Body of pancreas (tissue), 4 donors: ENCODE results near the gene GPR176. TPM values are rescaled to one million over a fixed set of nuclear protein-coding genes. Genes with fewer than 3 reads are reported as not detected.

ENCODE experiments used
- ATAC-seq: fragments of 150-250 bp; one replicate; pipeline ENCODE4 v1.9.1; 2016
- DNase-seq, 4 donors: peaks; one replicate each; pipeline ENCODE4 v3.0.0-alpha.2; 2019
- H3K27ac ChIP-seq, 4 donors: fragments of 200-600 bp; sonication (generic); 1 replicate in 3 of 4; 2 replicates in 1 of 4; pipeline versions ENCODE4 v1.5.1 to v1.6.1; 2016 to 2019; ENCODE audit warnings: mild to moderate bottlenecking in 1 of 4, mixed read lengths in 1 of 4, moderate library complexity in 1 of 4
- H3K27me3 ChIP-seq, 2 donors: fragments of 200-600 bp; sonication (generic); one replicate each; pipeline ENCODE4 v1.6.0; 2016; ENCODE audit warnings: mild to moderate bottlenecking in 1 of 2
- H3K36me3 ChIP-seq, 2 donors: fragments of 200-600 bp; sonication (generic); replicated peaks in 1 of 2; 2 replicates each; pipeline ENCODE4 v1.5.1; 2016; ENCODE audit warnings: low read depth in 2 of 2; ENCODE audit not compliant: insufficient read depth in 1 of 2
- H3K4me1 ChIP-seq: fragments of 200-600 bp; sonication (generic); one replicate; pipeline ENCODE4 v1.6.0; 2016
- H3K4me3 ChIP-seq, 2 donors: fragments of 200-600 bp; sonication (generic); 1 replicate in 1 of 2; 2 replicates in 1 of 2; pipeline ENCODE4 v1.5.1; 2016 to 2019
- H3K9me3 ChIP-seq, 3 donors: fragments of 200-600 bp; sonication (generic); 1 replicate in 2 of 3; 2 replicates in 1 of 3; pipeline ENCODE4 v1.5.1; 2016
- POLR2A ChIP-seq, 3 donors: fragments of 450-650 bp; IDR thresholded peaks; one replicate each; pipeline ENCODE4 v1.6.1; 2016; ENCODE audit warnings: antibody characterized with exemption in 3 of 3, mild to moderate bottlenecking in 2 of 3
- WGBS, 2 donors: methylation state at CpG; one replicate each; pipeline ENCODE4 v1.1.5; 2017; 5-methylcytosine and 5-hydroxymethylcytosine counted together
- intact Hi-C: fragments of 100-400 bp; cut with DNase I; formaldehyde crosslinking; loops from one replicate; pipeline ENCODE4 v1.15.1; 2023
- total RNA-seq, 2 donors: library from RNA; depleted of rRNA; stranded (reverse); fragments of >200 nt; gene quantifications; one replicate each; pipeline ENCODE4 v1.1.0, GENCODE V29; 2016
- TF ChIP-seq, protein P1 (sequence below), 7 experiments: fragments of 450-650 bp in 4 of 7; fragments of 200-600 bp in 3 of 7; sonication (generic) in 3 of 7; IDR thresholded peaks; one replicate each; pipeline ENCODE4 v1.5.1; 2016 to 2019; ENCODE audit warnings: antibody characterized with exemption in 7 of 7

Gene GPR176
- total RNA-seq, 2 donors from 2014 or later, result 4.7 TPM; not detected in 1

DNA sequence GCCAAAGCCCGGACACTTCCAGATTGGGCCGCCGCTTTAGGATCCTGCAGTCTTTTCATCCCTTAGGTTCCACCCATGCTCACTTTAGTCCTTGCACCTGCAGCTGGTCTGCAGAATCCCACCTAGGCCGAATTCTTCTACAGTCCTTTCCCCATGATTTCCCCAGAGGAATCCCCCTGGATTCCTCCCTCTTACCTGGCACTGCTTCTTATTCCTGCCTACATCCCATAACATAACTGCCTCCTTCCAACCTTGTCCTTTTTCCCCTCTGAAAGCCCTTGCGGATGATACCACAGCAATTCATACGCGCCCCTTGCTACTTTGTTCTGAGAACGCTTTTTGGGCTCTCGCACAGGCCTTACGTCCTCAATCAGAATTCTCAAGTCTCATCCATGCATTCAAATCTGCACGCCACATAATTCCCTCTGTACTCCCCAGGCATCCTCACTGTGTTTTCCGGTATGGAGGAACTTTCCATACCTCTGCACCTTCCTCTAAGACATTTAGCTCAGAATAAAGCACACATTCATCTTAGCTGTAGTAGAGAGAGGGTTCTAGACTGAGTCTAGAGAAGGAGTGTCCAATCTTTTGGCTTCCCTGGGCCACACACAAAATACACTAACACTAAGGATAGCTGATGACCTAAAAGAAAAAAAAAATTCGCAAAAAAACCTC is 14.5 kb upstream of the GPR176 start:
- Histone ChIP-seq H3K36me3 (no peaks in the 10 kb centered on the region), H3K4me1 (peaks cover 17% of the 10 kb centered on the region), H3K9me3 (no peaks in the 10 kb centered on the region), H3K27me3 (no peaks in the 10 kb centered on the region), H3K27ac (peak overlapping the region; percentile 45 to 90 (median 86)), H3K4me3 (peak overlapping the region; percentile 17 to 52)
- intact Hi-C loops, result no loop called here
- DNase-seq (no peak), ATAC-seq (peak; percentile 13)
- 16 to 20% methylated on average over 12 to 13 of the region's 13 CpGs for WGBS, 2 donors
- no peak for TF ChIP-seq POLR2A (IDR thresholded peaks at IDR 0.05)
- TF ChIP-seq, protein P1, sequence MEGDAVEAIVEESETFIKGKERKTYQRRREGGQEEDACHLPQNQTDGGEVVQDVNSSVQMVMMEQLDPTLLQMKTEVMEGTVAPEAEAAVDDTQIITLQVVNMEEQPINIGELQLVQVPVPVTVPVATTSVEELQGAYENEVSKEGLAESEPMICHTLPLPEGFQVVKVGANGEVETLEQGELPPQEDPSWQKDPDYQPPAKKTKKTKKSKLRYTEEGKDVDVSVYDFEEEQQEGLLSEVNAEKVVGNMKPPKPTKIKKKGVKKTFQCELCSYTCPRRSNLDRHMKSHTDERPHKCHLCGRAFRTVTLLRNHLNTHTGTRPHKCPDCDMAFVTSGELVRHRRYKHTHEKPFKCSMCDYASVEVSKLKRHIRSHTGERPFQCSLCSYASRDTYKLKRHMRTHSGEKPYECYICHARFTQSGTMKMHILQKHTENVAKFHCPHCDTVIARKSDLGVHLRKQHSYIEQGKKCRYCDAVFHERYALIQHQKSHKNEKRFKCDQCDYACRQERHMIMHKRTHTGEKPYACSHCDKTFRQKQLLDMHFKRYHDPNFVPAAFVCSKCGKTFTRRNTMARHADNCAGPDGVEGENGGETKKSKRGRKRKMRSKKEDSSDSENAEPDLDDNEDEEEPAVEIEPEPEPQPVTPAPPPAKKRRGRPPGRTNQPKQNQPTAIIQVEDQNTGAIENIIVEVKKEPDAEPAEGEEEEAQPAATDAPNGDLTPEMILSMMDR (IDR thresholded peaks at IDR 0.05), result no peak

DNA sequence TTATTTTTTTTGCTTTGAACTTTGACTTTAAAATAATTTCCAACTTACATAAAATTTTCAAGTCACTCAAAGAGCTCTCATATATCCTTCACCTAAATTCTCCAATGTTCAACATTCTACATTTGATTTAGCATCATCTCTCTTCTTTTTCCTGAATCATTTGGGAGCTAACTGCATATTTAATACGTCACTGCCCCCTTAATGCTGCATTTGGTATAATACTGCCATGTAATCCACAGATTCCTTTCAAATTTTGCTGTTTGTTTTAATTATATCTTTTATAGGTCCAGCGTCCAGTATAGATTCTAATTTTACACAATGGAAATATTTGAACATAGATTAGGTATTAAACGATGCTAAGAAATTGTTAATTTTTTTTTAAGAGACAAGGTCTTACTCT is 11.5 kb upstream of the GPR176 start:
- 61 to 66% methylated on average over 3 of the region's 3 CpGs for WGBS, 2 donors
- TF ChIP-seq, protein P1 (IDR thresholded peaks at IDR 0.05), result peak in 1 of 7 experiments; percentile 11
- no peak for TF ChIP-seq POLR2A (IDR thresholded peaks at IDR 0.05)
- Histone ChIP-seq H3K36me3 (no peaks in the 10 kb centered on the region), H3K4me3 (no peak overlapping the region), H3K27ac (no peak overlapping the region), H3K9me3 (no peaks in the 10 kb centered on the region), H3K27me3 (no peaks in the 10 kb centered on the region), H3K4me1 (peaks cover 13% of the 10 kb centered on the region)
- intact Hi-C loops, result no loop called here
- ATAC-seq (no peak), DNase-seq (no peak)

DNA sequence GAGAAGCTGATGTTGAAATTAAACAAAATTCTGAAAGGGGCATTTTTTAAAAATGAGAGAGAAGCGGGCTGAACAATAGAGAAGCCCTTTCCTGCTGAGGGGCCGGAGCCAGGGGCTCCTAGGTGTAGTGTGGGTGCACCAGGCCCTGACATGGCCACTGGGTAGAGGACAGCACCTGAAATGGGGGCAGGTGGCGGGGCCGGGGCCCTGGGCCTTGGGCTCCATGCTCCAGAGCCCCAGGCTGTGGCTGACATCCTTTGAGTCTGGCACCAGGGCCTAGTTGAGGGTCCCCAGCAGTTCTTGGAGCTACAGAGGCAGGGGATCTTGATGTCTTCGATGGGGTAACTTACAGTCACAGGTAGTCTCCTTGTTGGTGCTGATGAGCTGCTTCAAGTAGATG is 6.5 kb upstream of the GPR176 start:
- no peaks in the 10 kb centered on the region for H3K4me1 ChIP-seq
- no peak overlapping the region for H3K4me3 ChIP-seq
- DNase-seq (no peak), ATAC-seq (no peak)
- H3K27ac ChIP-seq, result no peak overlapping the region
- no peaks in the 10 kb centered on the region for H3K27me3 ChIP-seq
- 82 to 83% methylated on average over 4 to 5 of the region's 5 CpGs for WGBS, 2 donors
- no peak for TF ChIP-seq POLR2A (IDR thresholded peaks at IDR 0.05)
- TF ChIP-seq, protein P1 (IDR thresholded peaks at IDR 0.05), result no peak
- H3K36me3 ChIP-seq, result no peaks in the 10 kb centered on the region
- intact Hi-C loops, result no loop called here
- H3K9me3 ChIP-seq, result no peaks in the 10 kb centered on the region

DNA sequence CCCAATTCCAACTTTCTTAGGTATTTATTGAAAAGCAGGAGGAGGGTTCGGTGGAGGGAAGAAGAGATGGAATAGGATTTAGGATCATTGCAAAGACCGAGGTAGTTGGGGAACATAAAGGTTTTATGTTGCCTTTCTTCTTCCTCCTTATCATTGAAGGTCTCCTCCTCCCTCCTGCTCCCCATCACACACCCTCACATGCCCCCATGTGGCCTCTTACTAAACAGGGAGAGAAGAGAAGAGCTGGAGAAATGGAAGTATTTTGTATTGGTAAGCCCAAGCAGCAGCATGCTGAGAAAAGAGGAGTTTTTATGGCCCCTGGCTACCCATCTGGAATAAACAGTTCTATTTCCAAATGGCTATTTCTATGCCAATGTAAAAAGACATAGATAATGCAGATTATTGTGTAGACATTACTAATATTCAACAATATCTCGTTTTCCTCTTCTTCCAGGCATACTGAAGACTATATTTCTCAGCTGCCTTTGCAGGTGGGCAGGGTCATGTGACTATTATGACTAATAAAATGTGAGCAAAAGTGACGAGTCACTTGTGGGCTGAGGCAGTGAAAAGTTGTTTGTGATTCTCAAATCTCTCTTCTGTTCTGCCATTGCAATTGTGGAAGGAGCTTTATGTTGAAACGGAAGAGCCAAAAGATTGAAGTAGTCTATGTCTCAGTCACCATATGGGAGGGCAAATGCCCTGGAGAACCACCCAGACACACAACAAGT is 5.2 kb upstream of the GPR176 start:
- Histone ChIP-seq H3K9me3 (no peaks in the 10 kb centered on the region), H3K4me1 (peaks cover 5% of the 10 kb centered on the region), H3K27ac (no peak overlapping the region), H3K4me3 (no peak overlapping the region), H3K27me3 (no peaks in the 10 kb centered on the region), H3K36me3 (no peaks in the 10 kb centered on the region)
- no peak for ATAC-seq
- WGBS, 2 donors, result 71 to 78% methylated on average over 5 of the region's 5 CpGs
- DNase-seq, result no peak
- no peak for TF ChIP-seq POLR2A (IDR thresholded peaks at IDR 0.05)
- TF ChIP-seq, protein P1 (IDR thresholded peaks at IDR 0.05), result no peak
- intact Hi-C loops, result no loop called here
